Liver (tissue), 3 donors: ENCODE results near the gene NFATC4.

Source experiments
- ATF3 ChIP-seq: IDR thresholded peaks from 2 replicates; pipeline ENCODE4 v1.6.1; 2016; ENCODE audit warnings: antibody characterized with exemption
- CTCF ChIP-seq: fragments of 150-350 bp; IDR thresholded peaks from 2 replicates; pipeline ENCODE4 v1.5.1; 2017; ENCODE audit warnings: improper control_type of control experiment, low read depth, low read length; ENCODE audit not compliant: missing input control
- donor health status: healthy.
- donor health status: healthy.

- TF ChIP-seq CTCF (no peak), ATF3 (no peak)
These were observed 49.1 kb downstream of the NFATC4 start for GRCh38 chr14:24416932-24417619.
